ENCODE data around the gene PHACTR3. TPM values are rescaled to one million over a fixed set of nuclear protein-coding genes. Genes with fewer than 3 reads are reported as not detected.
A peak's percentile ranks its signal among the peaks of the same experiment; 100 is the strongest.

Gene PHACTR3
- total RNA-seq, 1 experiment from 2014 or later = not detected

- peak overlapping the region; percentile 60 for H3K4me2 ChIP-seq (ENCODE audit: low read depth, low read length, poor library complexity, severe bottlenecking)
- H4K20me1 ChIP-seq (ENCODE audit: insufficient read depth, low read depth, low read length) = no peaks in the 10 kb centered on the region; the same call in 1 of the 2 replicates
- H3K27ac ChIP-seq (ENCODE audit: low read length) = no peak overlapping the region
- H3K79me2 ChIP-seq (ENCODE audit: low read length) = no peaks in the 10 kb centered on the region
- H3K9me3 ChIP-seq (ENCODE audit: low read length) = no peaks in the 10 kb centered on the region
- no peak overlapping the region for H2AFZ ChIP-seq (ENCODE audit: low read length)
- H3K4me1 ChIP-seq (ENCODE audit: low read length) = peaks cover 27% of the 10 kb centered on the region
- H3K9ac ChIP-seq (ENCODE audit: low read length) = 0 out of 2 replicates have a peak overlapping the region, but pooled peaks have one; percentile 10
- no peaks in the 10 kb centered on the region for H3K27me3 ChIP-seq (ENCODE audit: low read length)
- no peaks in the 10 kb centered on the region for H3K36me3 ChIP-seq (ENCODE audit: insufficient read depth, low read length)
- peak overlapping the region; percentile 54 for H3K4me3 ChIP-seq (ENCODE audit: low read length)
- DNase-seq = no peak
- no peaks in the 10 kb centered on the region for H3K9me2 ChIP-seq (replicated peaks; ENCODE audit: insufficient read depth, low read length)
Measured at GRCh38 chr20:59752704-59753460, 148.5 kb downstream of the PHACTR3 start.

GRCh38 chr20:59753836-59754235 is 149.5 kb downstream of the PHACTR3 start:
- no peak for DNase-seq
- H3K27ac ChIP-seq (ENCODE audit: low read length) = no peak overlapping the region
- no peaks in the 10 kb centered on the region for H3K36me3 ChIP-seq (ENCODE audit: insufficient read depth, low read length)
- no peaks in the 10 kb centered on the region for H3K27me3 ChIP-seq (ENCODE audit: low read length)
- no peaks in the 10 kb centered on the region; the same call in 1 of the 2 replicates for H4K20me1 ChIP-seq (ENCODE audit: insufficient read depth, low read depth, low read length)
- no peaks in the 10 kb centered on the region for H3K9me3 ChIP-seq (ENCODE audit: low read length)
- no peaks in the 10 kb centered on the region for H3K9me2 ChIP-seq (replicated peaks; ENCODE audit: insufficient read depth, low read length)
- H3K4me2 ChIP-seq (ENCODE audit: low read depth, low read length, poor library complexity, severe bottlenecking) = no peak overlapping the region
- no peaks in the 10 kb centered on the region for H3K79me2 ChIP-seq (ENCODE audit: low read length)
- no peak overlapping the region for H2AFZ ChIP-seq (ENCODE audit: low read length)
- H3K4me3 ChIP-seq (ENCODE audit: low read length) = no peak overlapping the region
- no peak overlapping the region for H3K9ac ChIP-seq (ENCODE audit: low read length)
- peaks cover 27% of the 10 kb centered on the region for H3K4me1 ChIP-seq (ENCODE audit: low read length)

GRCh38 chr20:59754551-59754950 is 150.2 kb downstream of the PHACTR3 start:
- H3K9me3 ChIP-seq (ENCODE audit: low read length) = no peaks in the 10 kb centered on the region
- H3K27me3 ChIP-seq (ENCODE audit: low read length) = no peaks in the 10 kb centered on the region
- H3K36me3 ChIP-seq (ENCODE audit: insufficient read depth, low read length) = no peaks in the 10 kb centered on the region
- no peak for DNase-seq
- H3K4me1 ChIP-seq (ENCODE audit: low read length) = peaks cover 27% of the 10 kb centered on the region
- H3K79me2 ChIP-seq (ENCODE audit: low read length) = no peaks in the 10 kb centered on the region
- H4K20me1 ChIP-seq (ENCODE audit: insufficient read depth, low read depth, low read length) = no peaks in the 10 kb centered on the region; the same call in 1 of the 2 replicates
- H3K9ac ChIP-seq (ENCODE audit: low read length) = no peak overlapping the region
- no peak overlapping the region for H2AFZ ChIP-seq (ENCODE audit: low read length)
- no peak overlapping the region for H3K4me3 ChIP-seq (ENCODE audit: low read length)
- no peak overlapping the region for H3K27ac ChIP-seq (ENCODE audit: low read length)
- H3K9me2 ChIP-seq (replicated peaks; ENCODE audit: insufficient read depth, low read length) = no peaks in the 10 kb centered on the region
- no peak overlapping the region for H3K4me2 ChIP-seq (ENCODE audit: low read depth, low read length, poor library complexity, severe bottlenecking)

- Histone ChIP-seq H3K27me3 (ENCODE audit: low read length) (no peaks in the 10 kb centered on the region), H4K20me1 (ENCODE audit: insufficient read depth, low read depth, low read length) (no peaks in the 10 kb centered on the region)
Measured at GRCh38 chr20:59756241-59756640, 151.9 kb downstream of the PHACTR3 start.

GRCh38 chr20:59764037-59764436 is 159.7 kb downstream of the PHACTR3 start:
- Histone ChIP-seq H3K27ac (ENCODE audit: low read length) (no peak overlapping the region), H4K20me1 (ENCODE audit: insufficient read depth, low read depth, low read length) (no peaks in the 10 kb centered on the region; the same call in 1 of the 2 replicates), H3K9me2 (replicated peaks; ENCODE audit: insufficient read depth, low read length) (no peaks in the 10 kb centered on the region), H2AFZ (ENCODE audit: low read length) (no peak overlapping the region), H3K4me3 (ENCODE audit: low read length) (no peak overlapping the region), H3K27me3 (ENCODE audit: low read length) (no peaks in the 10 kb centered on the region), H3K79me2 (ENCODE audit: low read length) (no peaks in the 10 kb centered on the region), H3K9ac (ENCODE audit: low read length) (no peak overlapping the region), H3K4me1 (ENCODE audit: low read length) (no peaks in the 10 kb centered on the region), H3K36me3 (ENCODE audit: insufficient read depth, low read length) (no peaks in the 10 kb centered on the region), H3K9me3 (ENCODE audit: low read length) (no peaks in the 10 kb centered on the region), H3K4me2 (ENCODE audit: low read depth, low read length, poor library complexity, severe bottlenecking) (no peak overlapping the region)
- DNase-seq = no peak

More at GRCh38 chr20:59756241-59756640, 151.9 kb downstream of the PHACTR3 start:
- H3K9me2 ChIP-seq (replicated peaks; ENCODE audit: insufficient read depth, low read length) = no peaks in the 10 kb centered on the region
- no peak overlapping the region for H3K4me3 ChIP-seq (ENCODE audit: low read length)
- no peak overlapping the region for H3K9ac ChIP-seq (ENCODE audit: low read length)
- H2AFZ ChIP-seq (ENCODE audit: low read length) = no peak overlapping the region
- no peaks in the 10 kb centered on the region for H3K9me3 ChIP-seq (ENCODE audit: low read length)
- no peaks in the 10 kb centered on the region for H3K36me3 ChIP-seq (ENCODE audit: insufficient read depth, low read length)
- H3K79me2 ChIP-seq (ENCODE audit: low read length) = no peaks in the 10 kb centered on the region
- H3K4me1 ChIP-seq (ENCODE audit: low read length) = peaks cover 26% of the 10 kb centered on the region
- no peak overlapping the region for H3K4me2 ChIP-seq (ENCODE audit: low read depth, low read length, poor library complexity, severe bottlenecking)
- no peak for DNase-seq
- no peak overlapping the region for H3K27ac ChIP-seq (ENCODE audit: low read length)

- Histone ChIP-seq H3K79me2 (ENCODE audit: low read length) (no peaks in the 10 kb centered on the region), H3K9ac (ENCODE audit: low read length) (no peak overlapping the region), H4K20me1 (ENCODE audit: insufficient read depth, low read depth, low read length) (no peaks in the 10 kb centered on the region; the same call in 1 of the 2 replicates), H3K4me1 (ENCODE audit: low read length) (no peaks in the 10 kb centered on the region), H3K9me2 (replicated peaks; ENCODE audit: insufficient read depth, low read length) (no peaks in the 10 kb centered on the region), H3K4me2 (ENCODE audit: low read depth, low read length, poor library complexity, severe bottlenecking) (no peak overlapping the region), H2AFZ (ENCODE audit: low read length) (no peak overlapping the region), H3K4me3 (ENCODE audit: low read length) (no peak overlapping the region), H3K27me3 (ENCODE audit: low read length) (no peaks in the 10 kb centered on the region), H3K36me3 (ENCODE audit: insufficient read depth, low read length) (no peaks in the 10 kb centered on the region), H3K27ac (ENCODE audit: low read length) (no peak overlapping the region), H3K9me3 (ENCODE audit: low read length) (no peaks in the 10 kb centered on the region)
- peak; percentile 77 for DNase-seq
Measured at GRCh38 chr20:59765599-59766177, 161.3 kb downstream of the PHACTR3 start.

- H3K27me3 ChIP-seq (ENCODE audit: low read length) = no peaks in the 10 kb centered on the region
- H2AFZ ChIP-seq (ENCODE audit: low read length) = no peak overlapping the region
- DNase-seq = no peak
- H3K4me1 ChIP-seq (ENCODE audit: low read length) = no peaks in the 10 kb centered on the region
- H3K9me2 ChIP-seq (replicated peaks; ENCODE audit: insufficient read depth, low read length) = no peaks in the 10 kb centered on the region
- no peaks in the 10 kb centered on the region for H3K36me3 ChIP-seq (ENCODE audit: insufficient read depth, low read length)
- no peaks in the 10 kb centered on the region; the same call in 1 of the 2 replicates for H4K20me1 ChIP-seq (ENCODE audit: insufficient read depth, low read depth, low read length)
- H3K9ac ChIP-seq (ENCODE audit: low read length) = no peak overlapping the region
- no peak overlapping the region for H3K27ac ChIP-seq (ENCODE audit: low read length)
- no peaks in the 10 kb centered on the region for H3K79me2 ChIP-seq (ENCODE audit: low read length)
- H3K4me2 ChIP-seq (ENCODE audit: low read depth, low read length, poor library complexity, severe bottlenecking) = no peak overlapping the region
- no peak overlapping the region for H3K4me3 ChIP-seq (ENCODE audit: low read length)
- no peaks in the 10 kb centered on the region for H3K9me3 ChIP-seq (ENCODE audit: low read length)
Measured at GRCh38 chr20:59767656-59768055, 163.3 kb downstream of the PHACTR3 start.

GRCh38 chr20:59770270-59770669 is 165.9 kb downstream of the PHACTR3 start:
- Histone ChIP-seq H3K4me3 (ENCODE audit: low read length) (no peak overlapping the region), H3K4me2 (ENCODE audit: low read depth, low read length, poor library complexity, severe bottlenecking) (no peak overlapping the region), H3K4me1 (ENCODE audit: low read length) (no peaks in the 10 kb centered on the region), H3K9me2 (replicated peaks; ENCODE audit: insufficient read depth, low read length) (no peaks in the 10 kb centered on the region), H2AFZ (ENCODE audit: low read length) (no peak overlapping the region), H3K27me3 (ENCODE audit: low read length) (no peaks in the 10 kb centered on the region), H3K9ac (ENCODE audit: low read length) (no peak overlapping the region), H3K27ac (ENCODE audit: low read length) (no peak overlapping the region), H3K79me2 (ENCODE audit: low read length) (no peaks in the 10 kb centered on the region), H4K20me1 (ENCODE audit: insufficient read depth, low read depth, low read length) (no peaks in the 10 kb centered on the region; the same call in 1 of the 2 replicates), H3K9me3 (ENCODE audit: low read length) (no peaks in the 10 kb centered on the region), H3K36me3 (ENCODE audit: insufficient read depth, low read length) (no peaks in the 10 kb centered on the region)
- no peak for DNase-seq
